Aorta (tissue), 5 donors: ENCODE results near the gene CLEC4E. TPM values are rescaled to one million over a fixed set of nuclear protein-coding genes. Genes with fewer than 3 reads are reported as not detected.
"Not testable (repeated sequence)": the region's sequence is repeated elsewhere in the genome, so short reads cannot be mapped to it uniquely, and the experiment has no call there.

ENCODE experiments used
- ATAC-seq: fragments of 200-7000 bp; cut with Tn5 transposase; one replicate; pipeline ENCODE4 v1.9.1; 2022; ENCODE audit warnings: moderate library complexity; ENCODE audit not compliant: low FRiP score
- DNase-seq, 2 donors: peaks; one replicate each; pipeline ENCODE4 v3.0.0-alpha.2; 2020
- H3K27ac ChIP-seq, 2 donors: one replicate each; pipeline ENCODE4 v1.5.1; 2013; ENCODE audit warnings: low read length in 2 of 2, mild to moderate bottlenecking in 2 of 2, moderate library complexity in 2 of 2, control low read depth in 1 of 2, inconsistent platforms in 1 of 2, low read depth in 1 of 2
- H3K27me3 ChIP-seq, 2 donors: one replicate each; pipeline ENCODE4 v1.6.1; 2013; ENCODE audit warnings: control low read depth in 1 of 2, low read length in 1 of 2, mild to moderate bottlenecking in 1 of 2, moderate library complexity in 1 of 2; ENCODE audit not compliant: insufficient read depth in 2 of 2, control insufficient read depth in 1 of 2
- H3K36me3 ChIP-seq, 2 donors: one replicate each; pipeline ENCODE4 v1.6.1; 2013; ENCODE audit warnings: control low read depth in 1 of 2, low read length in 1 of 2, mild to moderate bottlenecking in 1 of 2; ENCODE audit not compliant: insufficient read depth in 2 of 2, control insufficient read depth in 1 of 2
- H3K4me1 ChIP-seq, 2 donors: one replicate each; pipeline ENCODE4 v1.6.1; 2013; ENCODE audit warnings: low read length in 2 of 2, control low read depth in 1 of 2, mild to moderate bottlenecking in 1 of 2, moderate library complexity in 1 of 2; ENCODE audit not compliant: insufficient read depth in 2 of 2, control insufficient read depth in 1 of 2
- H3K4me3 ChIP-seq, 2 donors: one replicate each; pipeline ENCODE4 v1.5.1; 2013; ENCODE audit warnings: low read length in 2 of 2, control low read depth in 1 of 2, mild to moderate bottlenecking in 1 of 2
- H3K9me3 ChIP-seq: one replicate; pipeline ENCODE4 v1.6.1; 2013; ENCODE audit warnings: mild to moderate bottlenecking, low read length; ENCODE audit not compliant: control insufficient read depth
- WGBS, 2 donors: extraction: QIAGEN DNeasy Blood & Tissue Kit; methylation state at CpG; one replicate each; pipeline ENCODE4 v1.1.7; 2013; 5-methylcytosine and 5-hydroxymethylcytosine counted together
- intact Hi-C, 2 donors: fragments of 100-400 bp; cut with DNase I; formaldehyde crosslinking; loops; one replicate each; pipeline versions ENCODE4 v1.14.2 to v1.15.0; 2022
- polyA plus RNA-seq, 2 donors: library from polyadenylated mRNA; stranded (reverse); fragments of 200-250 nt; gene quantifications; one replicate each; pipeline ENCODE4 v1.2.3, GENCODE V29; 2013
- total RNA-seq, 2 donors: library from RNA; stranded (reverse); fragmentation: NEBNext Ultra II Directional; extraction: Animal tissue kit (Norgen Biotek cat#: 25700); gene quantifications; one replicate each; pipeline ENCODE4 v1.2.1, GENCODE V29; 2021
- donor health status: healthy with polysubstance abuse.
- donor health status: Bipolar disorder and iron deficiency.
- donor health status: DM: no; HTN: no; CAD: no.
- donor health status: DM: no; HTN: no; CAD: no.
- donor health status: DM: yes; HTN: yes; CAD: no.

CLEC4E gene
- total and polyA plus RNA-seq, 4 donors: 0.74 to 7.9 (median 4.9) TPM

DNA sequence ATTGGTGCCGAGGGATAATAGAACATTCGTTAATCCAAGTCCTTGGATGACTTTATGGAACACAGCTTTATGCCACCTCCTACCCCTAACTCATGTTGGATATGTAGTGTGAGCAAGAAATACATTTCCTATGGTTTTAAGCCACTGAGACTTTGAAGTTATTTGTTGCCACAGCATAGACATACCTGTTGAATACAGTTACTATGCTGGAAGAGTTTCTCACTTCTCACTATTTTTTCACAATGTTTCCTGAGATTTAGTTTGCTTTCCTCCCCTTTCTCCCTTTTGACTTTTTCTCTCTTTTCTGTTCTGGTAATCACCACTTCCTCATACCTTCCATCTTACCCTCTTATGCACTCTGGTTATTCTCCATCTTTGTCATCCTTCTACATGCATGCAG is 7.5 kb upstream of the CLEC4E start:
- Histone ChIP-seq H3K27me3 (peaks cover 0 to under 1% of the 10 kb centered on the region in 2 donors), H3K4me1 (no peaks in the 10 kb centered on the region), H3K9me3 (no peaks in the 10 kb centered on the region), H3K36me3 (no peaks in the 10 kb centered on the region), H3K27ac (no peak overlapping the region), H3K4me3 (no peak overlapping the region)
- no peak for ATAC-seq
- no peak for DNase-seq
- 90 to 92% methylated on average over 2 of the region's 2 CpGs for WGBS, 2 donors
- intact Hi-C loops: loop anchor here (5.0 to 10.0 kb wide), 4 partner anchors 59 to 497 kb away; no protein-coding TSS in a partner anchor

DNA sequence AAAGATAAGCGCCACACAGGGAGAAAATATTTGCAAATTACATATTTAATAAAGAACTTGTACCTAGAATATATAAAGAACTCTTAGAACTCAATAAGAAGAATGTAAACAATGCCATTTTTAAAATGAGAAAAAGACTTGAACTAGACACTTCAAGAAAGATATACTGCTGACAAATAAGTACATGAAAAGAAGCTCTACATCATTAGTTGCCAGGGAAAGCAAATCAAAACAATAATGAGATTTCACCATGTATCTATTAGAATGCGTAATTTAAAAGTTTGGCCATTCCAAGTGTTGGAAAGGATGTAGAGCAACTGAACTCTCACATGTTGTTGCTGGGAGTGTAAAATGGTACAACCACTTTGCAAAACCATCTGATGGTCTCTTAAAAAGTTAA is 6.9 kb upstream of the CLEC4E start:
- intact Hi-C loops: loop anchor here (5.0 to 10.0 kb wide), 4 partner anchors 60 to 497 kb away; no protein-coding TSS in a partner anchor
- no peak overlapping the region for H3K27ac ChIP-seq
- DNase-seq: no peak
- no peak overlapping the region for H3K4me3 ChIP-seq
- no peaks in the 10 kb centered on the region for H3K27me3 ChIP-seq
- H3K4me1 ChIP-seq: no peaks in the 10 kb centered on the region
- no peaks in the 10 kb centered on the region for H3K36me3 ChIP-seq
- ATAC-seq: no peak
- 71 to 77% methylated on average over 2 of the region's 2 CpGs for WGBS, 2 donors
- H3K9me3 ChIP-seq: no peaks in the 10 kb centered on the region

DNA sequence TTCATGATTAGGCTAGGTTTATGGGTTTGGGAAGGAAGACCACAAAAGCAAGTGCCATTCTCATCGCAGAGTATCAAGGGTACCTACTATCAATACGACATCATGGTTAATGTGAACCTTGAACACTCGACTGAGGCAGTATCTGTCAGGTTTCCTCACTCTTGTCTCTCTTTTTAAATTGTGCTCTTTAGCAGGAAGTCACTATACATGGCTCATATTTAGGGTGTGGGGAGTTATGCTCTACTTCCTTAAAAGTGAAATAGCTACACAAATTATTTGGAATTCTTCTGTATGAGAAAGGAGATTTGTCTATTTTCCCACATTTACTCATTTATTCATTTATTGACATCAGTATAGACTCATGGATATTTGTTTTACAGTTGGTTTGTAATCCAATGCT is 5.9 kb upstream of the CLEC4E start:
- ATAC-seq: no peak
- intact Hi-C loops: loop anchor here (5.0 to 10.0 kb wide), 4 partner anchors 61 to 498 kb away; no protein-coding TSS in a partner anchor
- 80 to 85% methylated on average over 3 of the region's 3 CpGs for WGBS, 2 donors

DNA sequence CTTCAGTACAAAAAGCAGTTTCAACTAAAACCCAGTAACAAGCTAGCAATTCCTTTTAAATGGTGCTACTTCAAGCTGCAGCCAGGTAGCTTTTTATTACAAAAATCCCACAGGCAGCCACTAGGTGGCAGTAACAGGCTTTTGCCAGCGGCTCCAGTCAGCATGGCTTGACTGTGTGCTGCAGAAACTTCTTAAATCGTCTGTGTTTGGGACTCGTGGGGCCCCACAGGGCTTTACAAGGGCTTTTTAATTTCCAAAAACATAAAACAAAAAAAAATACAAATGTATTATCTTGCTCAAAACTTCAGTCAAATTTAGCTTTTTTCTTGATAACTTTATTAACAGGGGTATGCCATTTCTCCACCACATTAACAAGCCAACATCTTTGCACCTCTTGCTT is 3.6 kb upstream of the CLEC4E start:
- intact Hi-C loops: loop anchor here (1.0 to 10.0 kb wide), 4 partner anchors 65 to 501 kb away; no protein-coding TSS in a partner anchor
- Histone ChIP-seq H3K4me3 (no peak overlapping the region), H3K27ac (no peak overlapping the region), H3K36me3 (no peaks in the 10 kb centered on the region), H3K27me3 (no peaks in the 10 kb centered on the region), H3K4me1 (no peaks in the 10 kb centered on the region), H3K9me3 (no peaks in the 10 kb centered on the region)
- WGBS, 2 donors: 0 to 1% methylated on average over 3 of the region's 3 CpGs
- peak; percentile 71 to 79 for DNase-seq
- peak; percentile 81 for ATAC-seq

More for the DNA sequence above, 5.9 kb upstream of the CLEC4E start:
- no peaks in the 10 kb centered on the region for H3K36me3 ChIP-seq
- no peaks in the 10 kb centered on the region for H3K9me3 ChIP-seq
- no peak overlapping the region for H3K27ac ChIP-seq
- no peaks in the 10 kb centered on the region for H3K27me3 ChIP-seq
- H3K4me3 ChIP-seq: no peak overlapping the region
- DNase-seq: no peak
- no peaks in the 10 kb centered on the region for H3K4me1 ChIP-seq

DNA sequence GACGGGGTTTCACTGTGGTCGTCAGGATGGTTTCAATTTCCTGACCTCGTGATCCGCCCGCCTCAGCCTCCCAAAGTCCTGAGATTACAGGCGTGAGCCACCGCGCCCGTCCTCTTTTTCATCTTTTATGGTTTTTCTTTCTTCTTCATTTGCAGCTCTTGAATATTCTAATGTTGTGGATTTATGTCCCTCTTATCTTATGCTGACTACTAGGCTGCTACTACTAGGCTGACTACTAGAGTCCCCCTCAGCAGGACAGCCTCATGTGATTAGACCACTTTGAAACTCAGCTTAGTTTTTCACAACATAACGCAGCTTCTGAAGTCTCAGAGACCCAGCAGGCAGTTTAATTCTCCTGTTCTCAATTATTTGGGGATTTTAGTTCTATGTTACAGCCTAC is 857 bp upstream of the CLEC4E start:
- no peaks in the 10 kb centered on the region for H3K9me3 ChIP-seq
- no peaks in the 10 kb centered on the region for H3K36me3 ChIP-seq
- WGBS, 2 donors: 87 to 96% methylated on average over 10 of the region's 10 CpGs
- H3K27me3 ChIP-seq: no peaks in the 10 kb centered on the region
- no peaks in the 10 kb centered on the region for H3K4me1 ChIP-seq
- ATAC-seq (no peak), DNase-seq (no peak)
- H3K27ac ChIP-seq: no peak overlapping the region
- H3K4me3 ChIP-seq: no peak overlapping the region
- intact Hi-C loops: loop anchor here (10.0 kb wide), 3 partner anchors 353 to 503 kb away; no protein-coding TSS in a partner anchor

DNA sequence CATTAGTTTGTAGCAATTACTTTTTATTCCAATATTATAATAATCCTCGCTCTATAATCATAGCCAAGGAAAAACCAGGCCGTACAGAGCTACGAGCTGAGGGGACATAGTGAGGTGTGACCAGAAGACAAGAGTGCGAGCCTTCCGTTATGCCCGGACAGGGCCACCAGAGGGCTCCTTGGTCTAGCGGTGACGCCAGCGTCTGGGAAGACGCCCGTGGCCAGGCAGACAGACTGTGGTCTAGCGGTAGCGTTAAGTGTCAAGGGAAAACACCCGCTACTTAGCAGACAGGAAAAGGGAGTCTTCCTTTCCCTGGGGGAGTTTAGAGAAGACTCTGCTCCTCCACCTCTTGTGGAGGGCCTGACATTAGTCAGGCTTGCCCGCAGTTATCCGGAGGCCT is 2.9 kb downstream of the CLEC4E start:
- H3K4me1 ChIP-seq, intact Hi-C loops, H3K27me3 ChIP-seq, H3K4me3 ChIP-seq, H3K9me3 ChIP-seq, H3K27ac ChIP-seq, DNase-seq, H3K36me3 ChIP-seq, ATAC-seq: not testable (repeated sequence)
- WGBS, 2 donors: 84 to 85% methylated on average over 15 to 16 of the region's 16 CpGs

DNA sequence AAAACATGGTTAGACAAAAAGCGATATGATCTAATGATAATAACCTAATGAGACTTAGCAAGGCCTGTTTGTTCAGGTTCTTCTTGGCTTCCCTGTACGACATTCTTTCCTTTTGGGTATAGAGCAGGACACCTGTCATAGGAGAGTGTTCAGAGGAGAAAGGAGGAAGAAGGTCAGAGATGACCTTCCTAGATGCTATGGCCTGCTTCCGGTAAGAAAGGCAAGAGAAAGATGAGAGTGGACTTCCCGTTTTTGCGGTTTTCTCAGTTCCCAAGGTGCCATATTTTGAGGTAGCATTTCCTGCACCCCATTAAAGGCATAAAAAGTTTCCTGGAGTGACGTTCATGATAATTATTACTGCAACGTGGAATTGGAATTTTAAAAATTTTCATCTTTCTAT is 8.7 kb downstream of the CLEC4E start:
- no peaks in the 10 kb centered on the region for H3K36me3 ChIP-seq
- ATAC-seq (no peak), DNase-seq (no peak)
- 75 to 78% methylated on average over 7 of the region's 7 CpGs for WGBS, 2 donors
- H3K4me3 ChIP-seq: no peak overlapping the region
- H3K27ac ChIP-seq: no peak overlapping the region
- intact Hi-C loops: no loop called here
- no peaks in the 10 kb centered on the region for H3K27me3 ChIP-seq
- no peaks in the 10 kb centered on the region for H3K9me3 ChIP-seq
- H3K4me1 ChIP-seq: no peaks in the 10 kb centered on the region

DNA sequence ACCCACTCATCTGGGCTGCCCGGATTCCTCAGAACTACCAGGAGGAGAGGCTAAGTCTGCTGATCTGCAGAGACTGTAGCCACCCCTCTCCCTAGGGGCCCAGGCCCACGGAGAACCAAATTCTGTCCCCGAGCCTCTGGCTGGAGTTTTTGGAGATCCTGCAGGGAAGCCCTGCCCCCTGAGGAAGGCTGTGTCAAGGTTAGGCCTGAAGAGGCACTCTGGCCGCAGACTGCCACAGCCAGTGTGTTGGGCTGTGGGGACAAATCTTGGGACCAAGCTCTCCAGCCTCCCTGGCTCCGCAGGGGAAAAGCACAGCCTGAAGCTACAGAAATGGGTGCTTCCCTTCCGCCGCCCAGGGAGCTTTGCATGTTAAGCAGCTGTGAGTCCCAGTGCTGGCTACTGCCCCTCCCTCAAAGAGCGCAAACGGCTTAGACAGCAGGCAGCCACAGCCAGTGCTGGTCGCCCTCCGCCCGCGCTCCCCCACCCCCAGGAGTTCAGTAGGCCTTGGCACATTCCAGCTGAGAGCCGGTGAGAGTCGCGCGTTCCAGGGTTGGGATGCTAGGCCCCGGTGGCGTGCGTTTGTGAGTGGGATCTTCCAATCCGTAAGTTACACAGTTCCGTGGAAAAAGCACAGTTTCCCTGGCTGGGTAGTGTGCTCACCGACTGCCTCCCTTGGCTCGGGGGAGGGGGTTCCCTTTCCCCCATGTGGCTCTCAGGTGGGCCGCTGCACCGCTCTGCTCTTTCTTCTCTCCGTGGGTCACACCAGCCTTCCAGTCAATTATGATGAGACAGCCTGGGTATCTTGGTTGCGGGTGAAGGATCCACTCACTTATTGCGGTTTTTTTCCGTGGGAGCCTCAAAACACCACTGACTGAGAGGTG is 13.2 kb downstream of the CLEC4E start:
- no peak for ATAC-seq
- WGBS, 2 donors: 64 to 69% methylated on average over 29 to 30 of the region's 30 CpGs
- no peak overlapping the region for H3K4me3 ChIP-seq
- no peaks in the 10 kb centered on the region for H3K9me3 ChIP-seq
- H3K27ac ChIP-seq: no peak overlapping the region
- DNase-seq: no peak
- H3K4me1 ChIP-seq: no peaks in the 10 kb centered on the region
- no peaks in the 10 kb centered on the region for H3K36me3 ChIP-seq
- no peaks in the 10 kb centered on the region for H3K27me3 ChIP-seq
- intact Hi-C loops: no loop called here

DNA sequence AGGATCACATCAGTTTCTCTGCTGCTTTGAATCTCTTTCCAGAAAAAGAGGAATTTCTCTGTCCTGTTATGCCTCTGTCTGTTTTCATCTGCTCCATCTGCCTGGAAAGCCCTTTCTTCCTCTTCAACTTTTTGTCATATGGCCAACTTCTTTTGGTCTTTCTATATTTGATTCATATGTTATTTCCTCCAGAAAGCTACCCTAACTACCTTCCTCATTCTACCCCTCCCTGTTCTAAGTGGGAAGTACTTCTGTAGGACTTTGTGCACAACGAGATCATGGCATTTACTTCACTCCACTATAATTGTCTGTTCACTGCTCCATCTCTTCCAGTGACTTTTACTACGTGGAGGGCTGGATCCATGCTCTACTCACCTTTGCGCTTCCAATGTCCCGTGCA is 21.5 kb downstream of the CLEC4E start:
- H3K27me3 ChIP-seq: no peaks in the 10 kb centered on the region
- ATAC-seq (no peak), DNase-seq (no peak)
- WGBS, 2 donors: 75% methylated on average over 4 of the region's 4 CpGs
- H3K4me3 ChIP-seq: no peak overlapping the region
- H3K27ac ChIP-seq: no peak overlapping the region
- H3K4me1 ChIP-seq: no peaks in the 10 kb centered on the region
- H3K36me3 ChIP-seq: no peaks in the 10 kb centered on the region
- intact Hi-C loops: no loop called here
- H3K9me3 ChIP-seq: no peaks in the 10 kb centered on the region
